ENCODE measurements around the gene GUCY1A1. TPM values are rescaled to one million over a fixed set of nuclear protein-coding genes. Genes with fewer than 3 reads are reported as not detected.
A peak's percentile ranks its signal among the peaks of the same experiment; 100 is the strongest.

The GUCY1A1 gene
- total RNA-seq, 1 donor from 2014 or later: 1.5 TPM

- peaks cover 10% of the 10 kb centered on the region for H3K4me1 Mint-ChIP-seq
- H3K9me3 Mint-ChIP-seq: no peaks in the 10 kb centered on the region
- Histone ChIP-seq H3F3A (ENCODE audit: low read depth) (peaks cover 12% of the 10 kb centered on the region), H3K9ac (no peak overlapping the region), H4K20me1 (ENCODE audit: low read depth) (no peaks in the 10 kb centered on the region), H3K27me3 (peaks cover 97% of the 10 kb centered on the region), H3K27ac (no peak overlapping the region), H3K79me2 (ENCODE audit: low read depth) (no peaks in the 10 kb centered on the region), H3K4me1 (peaks cover 5% of the 10 kb centered on the region), H3K4me3 (peak overlapping the region; percentile 72), H3K36me3 (no peaks in the 10 kb centered on the region), H2AFZ (replicated peaks) (peak overlapping the region; percentile 100), H3K9me3 (ENCODE audit: low read depth) (no peaks in the 10 kb centered on the region), H3K4me2 (peak overlapping the region; percentile 99)
- H3K27me3 Mint-ChIP-seq (ENCODE audit: insufficient read depth, low read depth): no peaks in the 10 kb centered on the region
- H3K27ac Mint-ChIP-seq: no peak overlapping the region
- DNase-seq (ENCODE audit: low spot score): peak; percentile 58
- TF ChIP-seq EZH2 (IDR thresholded peaks at IDR 0.05) (peak; percentile 79), EZH2phosphoT487 (IDR thresholded peaks at IDR 0.05) (peak; percentile 70)
- TF ChIP-seq, protein P1, sequence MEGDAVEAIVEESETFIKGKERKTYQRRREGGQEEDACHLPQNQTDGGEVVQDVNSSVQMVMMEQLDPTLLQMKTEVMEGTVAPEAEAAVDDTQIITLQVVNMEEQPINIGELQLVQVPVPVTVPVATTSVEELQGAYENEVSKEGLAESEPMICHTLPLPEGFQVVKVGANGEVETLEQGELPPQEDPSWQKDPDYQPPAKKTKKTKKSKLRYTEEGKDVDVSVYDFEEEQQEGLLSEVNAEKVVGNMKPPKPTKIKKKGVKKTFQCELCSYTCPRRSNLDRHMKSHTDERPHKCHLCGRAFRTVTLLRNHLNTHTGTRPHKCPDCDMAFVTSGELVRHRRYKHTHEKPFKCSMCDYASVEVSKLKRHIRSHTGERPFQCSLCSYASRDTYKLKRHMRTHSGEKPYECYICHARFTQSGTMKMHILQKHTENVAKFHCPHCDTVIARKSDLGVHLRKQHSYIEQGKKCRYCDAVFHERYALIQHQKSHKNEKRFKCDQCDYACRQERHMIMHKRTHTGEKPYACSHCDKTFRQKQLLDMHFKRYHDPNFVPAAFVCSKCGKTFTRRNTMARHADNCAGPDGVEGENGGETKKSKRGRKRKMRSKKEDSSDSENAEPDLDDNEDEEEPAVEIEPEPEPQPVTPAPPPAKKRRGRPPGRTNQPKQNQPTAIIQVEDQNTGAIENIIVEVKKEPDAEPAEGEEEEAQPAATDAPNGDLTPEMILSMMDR (IDR thresholded peaks at IDR 0.05): no peak
- peak overlapping the region; percentile 96 for H3K4me3 Mint-ChIP-seq
- H3K36me3 Mint-ChIP-seq: no peaks in the 10 kb centered on the region
Observed at GRCh38 chr4:155667222-155667567, 547 bp downstream of the GUCY1A1 start.

- TF ChIP-seq EZH2phosphoT487 (IDR thresholded peaks at IDR 0.05) (no peak), EZH2 (IDR thresholded peaks at IDR 0.05) (peak; percentile 39)
- Histone ChIP-seq H3K79me2 (ENCODE audit: low read depth) (no peaks in the 10 kb centered on the region), H3K4me3 (peak overlapping the region; percentile 72), H4K20me1 (ENCODE audit: low read depth) (no peaks in the 10 kb centered on the region), H3F3A (ENCODE audit: low read depth) (peaks cover 12% of the 10 kb centered on the region), H3K9ac (no peak overlapping the region), H3K4me2 (peak overlapping the region; percentile 99), H3K9me3 (ENCODE audit: low read depth) (no peaks in the 10 kb centered on the region), H3K36me3 (no peaks in the 10 kb centered on the region), H3K27ac (no peak overlapping the region), H3K27me3 (peaks cover 98% of the 10 kb centered on the region), H3K4me1 (peaks cover 5% of the 10 kb centered on the region), H2AFZ (replicated peaks) (peak overlapping the region; percentile 100)
- H3K4me1 Mint-ChIP-seq: peaks cover 10% of the 10 kb centered on the region
- peak overlapping the region; percentile 96 for H3K4me3 Mint-ChIP-seq
- no peak overlapping the region for H3K27ac Mint-ChIP-seq
- no peaks in the 10 kb centered on the region for H3K27me3 Mint-ChIP-seq (ENCODE audit: insufficient read depth, low read depth)
- H3K9me3 Mint-ChIP-seq: no peaks in the 10 kb centered on the region
- DNase-seq (ENCODE audit: low spot score): peak; percentile 70
- H3K36me3 Mint-ChIP-seq: no peaks in the 10 kb centered on the region
Observed at GRCh38 chr4:155667568-155668511, 1.2 kb downstream of the GUCY1A1 start.

DNA sequence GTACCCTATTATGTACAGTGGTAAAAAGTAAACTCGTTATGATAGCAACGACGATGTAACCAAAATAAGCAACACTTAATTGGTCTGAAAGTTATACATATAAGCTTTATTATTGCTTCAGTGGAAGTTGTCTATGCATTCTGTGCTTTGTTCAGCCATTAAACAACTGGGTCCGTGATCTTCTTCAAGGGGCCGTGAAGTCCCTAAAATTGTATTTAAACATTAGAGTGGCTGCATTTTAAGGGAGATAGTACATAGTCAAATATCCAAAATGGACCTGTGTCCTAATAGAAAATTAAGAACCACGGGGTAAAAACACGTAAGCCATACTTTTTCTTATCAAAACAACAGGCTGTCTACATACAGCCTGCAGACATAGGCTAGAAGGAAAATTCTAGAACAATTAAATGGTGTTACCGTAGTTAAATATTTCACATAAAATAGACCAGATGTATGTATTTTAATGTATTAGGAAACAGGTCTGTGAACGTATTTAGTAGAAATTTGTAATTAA is 2.1 kb downstream of the GUCY1A1 start:
- no peak overlapping the region for H2AFZ ChIP-seq (replicated peaks)
- H3K79me2 ChIP-seq (ENCODE audit: low read depth): no peaks in the 10 kb centered on the region
- no peaks in the 10 kb centered on the region for H3K36me3 Mint-ChIP-seq
- H3K27me3 Mint-ChIP-seq (ENCODE audit: insufficient read depth, low read depth): no peaks in the 10 kb centered on the region
- no peaks in the 10 kb centered on the region for H3K9me3 Mint-ChIP-seq
- no peak overlapping the region for H3K27ac Mint-ChIP-seq
- no peak overlapping the region for H3K9ac ChIP-seq
- no peaks in the 10 kb centered on the region for H3K36me3 ChIP-seq
- peaks cover 12% of the 10 kb centered on the region for H3F3A ChIP-seq (ENCODE audit: low read depth)
- no peak for DNase-seq (ENCODE audit: low spot score)
- H3K4me1 ChIP-seq: peaks cover 5% of the 10 kb centered on the region
- TF ChIP-seq EZH2 (IDR thresholded peaks at IDR 0.05): no peak
- TF ChIP-seq, protein P1 (IDR thresholded peaks at IDR 0.05): no peak
- TF ChIP-seq EZH2phosphoT487 (IDR thresholded peaks at IDR 0.05): no peak
- H3K4me3 ChIP-seq: no peak overlapping the region
- peak overlapping the region; percentile 99 for H3K4me2 ChIP-seq
- no peaks in the 10 kb centered on the region for H4K20me1 ChIP-seq (ENCODE audit: low read depth)
- peak overlapping the region; percentile 90 for H3K4me3 Mint-ChIP-seq
- peaks cover 96% of the 10 kb centered on the region for H3K27me3 ChIP-seq
- H3K9me3 ChIP-seq (ENCODE audit: low read depth): no peaks in the 10 kb centered on the region
- H3K4me1 Mint-ChIP-seq: peaks cover 10% of the 10 kb centered on the region
- no peak overlapping the region for H3K27ac ChIP-seq
